Neural progenitor cell (in vitro differentiated cells): ENCODE results near the gene TBC1D2B. TPM values are rescaled to one million over a fixed set of nuclear protein-coding genes. Genes with fewer than 3 reads are reported as not detected.

ENCODE experiments used
- DNase-seq: peaks from one replicate; pipeline ENCODE4 v3.0.0-alpha.2; 2016; ENCODE audit warnings: low spot score
- H2AFZ ChIP-seq: fragments of 200-600 bp; sonication (generic); replicated peaks from 2 replicates; pipeline ENCODE4 v1.6.1; 2016; ENCODE audit warnings: antibody characterized with exemption
- H3F3A ChIP-seq: fragments of 200-600 bp; sonication (generic); 2 replicates; pipeline ENCODE4 v1.6.1; 2016; ENCODE audit warnings: antibody characterized with exemption, low read depth
- H3K27ac ChIP-seq: fragments of 200-600 bp; sonication (generic); 2 replicates; pipeline ENCODE4 v1.5.1; 2016; ENCODE audit warnings: mild to moderate bottlenecking
- H3K27me3 ChIP-seq: fragments of 200-600 bp; sonication (generic); 2 replicates; pipeline ENCODE4 v1.6.1; 2016; ENCODE audit warnings: mild to moderate bottlenecking, moderate library complexity
- H3K36me3 ChIP-seq: fragments of 200-600 bp; sonication (generic); 2 replicates; pipeline ENCODE4 v1.5.1; 2016
- H3K4me1 ChIP-seq: fragments of 200-600 bp; sonication (generic); 2 replicates; pipeline ENCODE4 v1.6.1; 2016; ENCODE audit warnings: mixed run types
- H3K4me2 ChIP-seq: fragments of 200-600 bp; sonication (generic); 2 replicates; pipeline ENCODE4 v1.6.1; 2016
- H3K4me3 ChIP-seq: fragments of 200-600 bp; sonication (generic); 2 replicates; pipeline ENCODE4 v1.5.1; 2016
- H3K79me2 ChIP-seq: fragments of 200-600 bp; sonication (generic); 2 replicates; pipeline ENCODE4 v1.6.1; 2016; ENCODE audit warnings: low read depth
- H3K9ac ChIP-seq: fragments of 200-600 bp; sonication (generic); 2 replicates; pipeline ENCODE4 v1.6.1; 2016
- H3K9me3 ChIP-seq: fragments of 200-600 bp; sonication (generic); 2 replicates; pipeline ENCODE4 v1.5.1; 2016; ENCODE audit warnings: low read depth
- H4K20me1 ChIP-seq: fragments of 200-600 bp; sonication (generic); 2 replicates; pipeline ENCODE4 v1.6.1; 2016; ENCODE audit warnings: low read depth
- H3K27ac Mint-ChIP-seq: 3 replicates; pipeline ENCODE4 v1.8.0; 2021; ENCODE audit warnings: mixed read lengths
- H3K27me3 Mint-ChIP-seq: 2 replicates; pipeline ENCODE4 v1.8.0; 2022; ENCODE audit warnings: low read depth, mild to moderate bottlenecking, inconsistent platforms, moderate library complexity, mixed read lengths; ENCODE audit not compliant: insufficient read depth
- H3K36me3 Mint-ChIP-seq: 3 replicates; pipeline ENCODE4 v1.8.0; 2021; ENCODE audit warnings: mixed read lengths
- H3K4me1 Mint-ChIP-seq: 3 replicates; pipeline ENCODE4 v1.8.0; 2021; ENCODE audit warnings: mixed read lengths
- H3K4me3 Mint-ChIP-seq: 3 replicates; pipeline ENCODE4 v1.8.0; 2021; ENCODE audit warnings: mild to moderate bottlenecking, moderate library complexity, mixed read lengths
- H3K9me3 Mint-ChIP-seq: 3 replicates; pipeline ENCODE4 v1.8.0; 2020; ENCODE audit warnings: mixed read lengths
- CTCF ChIP-seq: fragments of 200-600 bp; sonication (generic); IDR thresholded peaks from 2 replicates; pipeline ENCODE4 v1.5.1; 2017; ENCODE audit warnings: antibody characterized with exemption, mild to moderate bottlenecking
- EZH2 ChIP-seq: fragments of 200-600 bp; sonication (generic); IDR thresholded peaks from 2 replicates; pipeline ENCODE4 v1.6.1; 2017; ENCODE audit warnings: antibody characterized with exemption, mild to moderate bottlenecking, moderate library complexity
- EZH2phosphoT487 ChIP-seq: fragments of 200-600 bp; sonication (generic); IDR thresholded peaks from 2 replicates; pipeline ENCODE4 v1.6.1; 2017; ENCODE audit warnings: antibody characterized with exemption
- total RNA-seq: library from RNA; depleted of rRNA; stranded (reverse); fragments of >200 nt; gene quantifications from 2 replicates; pipeline ENCODE4 v1.2.3, GENCODE V29; 2015; ENCODE audit warnings: low replicate concordance

TBC1D2B gene
- total RNA-seq, 1 donor from 2014 or later = 11.7 TPM

- no peak overlapping the region for H3K9ac ChIP-seq
- no peak overlapping the region for H3K4me2 ChIP-seq
- Mint-ChIP-seq H3K27me3 (peaks cover 3% of the 10 kb centered on the region), H3K9me3 (no peaks in the 10 kb centered on the region), H3K4me1 (peaks cover 16% of the 10 kb centered on the region), H3K4me3 (no peak overlapping the region), H3K27ac (no peak overlapping the region), H3K36me3 (peaks cover 13% of the 10 kb centered on the region)
- H4K20me1 ChIP-seq = peaks cover 7% of the 10 kb centered on the region
- H3F3A ChIP-seq = no peaks in the 10 kb centered on the region
- TF ChIP-seq CTCF = no peak
- TF ChIP-seq EZH2phosphoT487 = no peak
- TF ChIP-seq EZH2 = no peak
- no peak overlapping the region for H2AFZ ChIP-seq
- no peaks in the 10 kb centered on the region for H3K36me3 ChIP-seq
- no peaks in the 10 kb centered on the region for H3K27me3 ChIP-seq
- peaks cover 6% of the 10 kb centered on the region for H3K4me1 ChIP-seq
- H3K27ac ChIP-seq = no peak overlapping the region
- no peak overlapping the region for H3K4me3 ChIP-seq
- no peaks in the 10 kb centered on the region for H3K79me2 ChIP-seq
- DNase-seq = no peak
- no peaks in the 10 kb centered on the region for H3K9me3 ChIP-seq
Observed at GRCh38 chr15:78007964-78008886, 69.3 kb downstream of the TBC1D2B start.

GRCh38 chr15:78007211-78007931, 70.1 kb downstream of the TBC1D2B start:
- Histone ChIP-seq H3K4me2 (no peak overlapping the region), H3K4me1 (peaks cover 6% of the 10 kb centered on the region), H2AFZ (no peak overlapping the region), H3K9me3 (no peaks in the 10 kb centered on the region), H3K4me3 (no peak overlapping the region), H3F3A (no peaks in the 10 kb centered on the region), H3K9ac (no peak overlapping the region), H3K79me2 (no peaks in the 10 kb centered on the region), H4K20me1 (peaks cover 7% of the 10 kb centered on the region), H3K27me3 (no peaks in the 10 kb centered on the region), H3K36me3 (no peaks in the 10 kb centered on the region), H3K27ac (no peak overlapping the region)
- Mint-ChIP-seq H3K27me3 (peaks cover 3% of the 10 kb centered on the region), H3K27ac (peak overlapping the region; percentile 4), H3K4me1 (peaks cover 20% of the 10 kb centered on the region), H3K36me3 (peaks cover 15% of the 10 kb centered on the region), H3K4me3 (no peak overlapping the region), H3K9me3 (no peaks in the 10 kb centered on the region)
- DNase-seq = no peak
- no peak for TF ChIP-seq CTCF
- no peak for TF ChIP-seq EZH2phosphoT487
- TF ChIP-seq EZH2 = no peak

GRCh38 chr15:78006567-78007205, 70.8 kb downstream of the TBC1D2B start:
- H3K27ac ChIP-seq = no peak overlapping the region
- H3K9me3 Mint-ChIP-seq = no peaks in the 10 kb centered on the region
- no peak for TF ChIP-seq CTCF
- TF ChIP-seq EZH2phosphoT487 = no peak
- TF ChIP-seq EZH2 = no peak
- no peak overlapping the region for H3K27ac Mint-ChIP-seq
- no peak overlapping the region for H3K4me3 Mint-ChIP-seq
- H3F3A ChIP-seq = no peaks in the 10 kb centered on the region
- peaks cover 9% of the 10 kb centered on the region for H3K36me3 Mint-ChIP-seq
- peaks cover 7% of the 10 kb centered on the region for H4K20me1 ChIP-seq
- peaks cover 20% of the 10 kb centered on the region for H3K4me1 Mint-ChIP-seq
- no peak overlapping the region for H3K4me3 ChIP-seq
- H3K4me1 ChIP-seq = peaks cover 6% of the 10 kb centered on the region
- no peak for DNase-seq
- no peaks in the 10 kb centered on the region for H3K9me3 ChIP-seq
- H3K9ac ChIP-seq = no peak overlapping the region
- H3K79me2 ChIP-seq = no peaks in the 10 kb centered on the region
- H2AFZ ChIP-seq = no peak overlapping the region
- H3K4me2 ChIP-seq = no peak overlapping the region
- H3K27me3 ChIP-seq = no peaks in the 10 kb centered on the region
- H3K27me3 Mint-ChIP-seq = peaks cover 3% of the 10 kb centered on the region
- H3K36me3 ChIP-seq = no peaks in the 10 kb centered on the region
